Sigmoid colon (tissue), 4 donors: ENCODE data around the gene AKR1A1.

ENCODE experiments used
- CTCF ChIP-seq, 4 experiments: fragments of 450-650 bp in 3 of 4; fragments of 200-600 bp in 1 of 4; IDR thresholded peaks; one replicate each; pipeline ENCODE4 v1.5.1; 2016 to 2019; ENCODE audit warnings: antibody characterized with exemption in 4 of 4, mild to moderate bottlenecking in 3 of 4, moderate library complexity in 2 of 4
- POLR2A ChIP-seq, 2 donors: fragments of 450-650 bp; IDR thresholded peaks; one replicate each; pipeline ENCODE4 v1.6.1; 2016; ENCODE audit warnings: antibody characterized with exemption in 2 of 2, mild to moderate bottlenecking in 2 of 2, moderate library complexity in 2 of 2
- POLR2AphosphoS5 ChIP-seq, 4 donors: sonication (generic); formaldehyde crosslinking; IDR thresholded peaks; one replicate each; pipeline ENCODE4 v1.6.1; 2017; ENCODE audit warnings: antibody characterized with exemption in 4 of 4

- TF ChIP-seq CTCF (IDR thresholded peaks at IDR 0.05) (no peak), POLR2AphosphoS5 (IDR thresholded peaks at IDR 0.05) (no peak), POLR2A (IDR thresholded peaks at IDR 0.05) (no peak)
These were observed 36.1 kb downstream of the AKR1A1 start for GRCh38 chr1:45586769-45587168.
